CD4-positive, alpha-beta T cell (primary cell): ENCODE measurements around the gene TTC27. TPM values are rescaled to one million over a fixed set of nuclear protein-coding genes. Genes with fewer than 3 reads are reported as not detected.

Experiments
- ATAC-seq: fragments of 200-7000 bp; cut with Tn5 transposase; one replicate; pipeline ENCODE4 v1.10.0; 2022; ENCODE audit warnings: mild to moderate bottlenecking; ENCODE audit not compliant: poor library complexity
- CTCF ChIA-PET: fragments of 350-600 bp; sonication (Branson Sonifier 250); formaldehyde crosslinking; loops from one replicate; lab custom pipeline; 2021; ENCODE audit warnings: antibody characterized with exemption, inconsistent platforms; lab: Charles Lee
- POLR2A ChIA-PET: fragments of 350-600 bp; sonication (Branson Sonifier 250); formaldehyde crosslinking; loops from one replicate; lab custom pipeline; 2021; ENCODE audit warnings: antibody characterized with exemption, inconsistent platforms; lab: Charles Lee
- DNase-seq, 14 experiments: peaks; one replicate each; pipeline ENCODE4 v3.0.0-alpha.2; 2013 to 2020; ENCODE audit warnings: mixed read lengths in 2 of 14
- H3K27ac ChIP-seq, 2 donors: one replicate each; pipeline versions ENCODE4 v1.5.1 to v1.7.0; 2013; ENCODE audit warnings: low read length in 2 of 2, low read depth in 1 of 2, mild to moderate bottlenecking in 1 of 2
- H3K27me3 ChIP-seq, 2 experiments: 1 replicate in 1 of 2; 2 replicates in 1 of 2; pipeline versions ENCODE4 v1.6.1 to v1.7.0; 2013; ENCODE audit warnings: low read length in 2 of 2, control low read depth in 1 of 2, mild to moderate bottlenecking in 1 of 2, moderate library complexity in 1 of 2; ENCODE audit not compliant: insufficient read depth in 2 of 2, control insufficient read depth in 1 of 2
- H3K36me3 ChIP-seq: one replicate; pipeline ENCODE4 v1.6.1; 2013; ENCODE audit warnings: low read length, control low read depth; ENCODE audit not compliant: insufficient read depth
- H3K4me1 ChIP-seq: one replicate; pipeline ENCODE4 v1.6.1; 2013; ENCODE audit warnings: low read length, control low read depth; ENCODE audit not compliant: insufficient read depth
- H3K4me3 ChIP-seq: one replicate; pipeline ENCODE4 v1.5.1; 2013; ENCODE audit warnings: mild to moderate bottlenecking, low read length, moderate library complexity
- H3K9me3 ChIP-seq, 2 experiments: 1 replicate in 1 of 2; 2 replicates in 1 of 2; pipeline versions ENCODE4 v1.6.1 to v1.7.0; 2013; ENCODE audit warnings: low read length in 2 of 2, mild to moderate bottlenecking in 2 of 2, control low read depth in 1 of 2, moderate library complexity in 1 of 2; ENCODE audit not compliant: control insufficient read depth in 1 of 2, insufficient read depth in 1 of 2
- H3K27ac Mint-ChIP-seq: one replicate; pipeline ENCODE4 v1.8.0; 2020; ENCODE audit warnings: mixed read lengths
- H3K27me3 Mint-ChIP-seq: one replicate; pipeline ENCODE4 v1.8.0; 2021; ENCODE audit warnings: mixed read lengths
- H3K36me3 Mint-ChIP-seq: one replicate; pipeline ENCODE4 v1.8.0; 2021; ENCODE audit warnings: low read depth, mixed read lengths
- H3K4me1 Mint-ChIP-seq: one replicate; pipeline ENCODE4 v1.8.0; 2021; ENCODE audit warnings: low read depth, mixed read lengths
- H3K4me3 Mint-ChIP-seq: one replicate; pipeline ENCODE4 v1.8.0; 2020; ENCODE audit warnings: mild to moderate bottlenecking, mixed read lengths
- H3K9me3 Mint-ChIP-seq: one replicate; pipeline ENCODE4 v1.8.0; 2020; ENCODE audit warnings: mixed read lengths
- intact Hi-C, 2 experiments: fragments of 100-400 bp; cut with DNase I in 1 of 2; cut with micrococcal nuclease in 1 of 2; formaldehyde crosslinking; loops; one replicate each; pipeline versions ENCODE4 v1.15.1 to v1.9.0; 2023 to 2025; cut with DNase I, micrococcal nuclease
- polyA plus RNA-seq, 2 donors: library from polyadenylated mRNA; unstranded; fragments of 120-200 nt; gene quantifications; one replicate each; pipeline ENCODE4 v1.2.1, GENCODE V29; 2013
- total RNA-seq, 174 experiments: library from RNA in 2 of 174; stranded (reverse) in 2 of 174; gene quantifications; one replicate each; pipeline ENCODE4 v1.2.3 and lab custom pipeline; 2021 to 2026
- TF ChIP-seq, protein P1 (sequence below): fragments of 200-600 bp; IDR thresholded peaks from one replicate; pipeline ENCODE4 v1.8.0; 2022; ENCODE audit warnings: antibody characterized with exemption, mild to moderate bottlenecking

TTC27 gene
- 10 to 100 TPM; 11.6 to 17.6 TPM for total RNA-seq
- 14.8 TPM for polyA plus RNA-seq (2013, experiment 1 of 2)
- polyA plus RNA-seq (2013, experiment 2 of 2) = 21.5 TPM
- 16.1 to 117 (median 35.2) reads per million in 172 experiments for total RNA-seq (lab: John Stamatoyannopoulos, UW)

DNA sequence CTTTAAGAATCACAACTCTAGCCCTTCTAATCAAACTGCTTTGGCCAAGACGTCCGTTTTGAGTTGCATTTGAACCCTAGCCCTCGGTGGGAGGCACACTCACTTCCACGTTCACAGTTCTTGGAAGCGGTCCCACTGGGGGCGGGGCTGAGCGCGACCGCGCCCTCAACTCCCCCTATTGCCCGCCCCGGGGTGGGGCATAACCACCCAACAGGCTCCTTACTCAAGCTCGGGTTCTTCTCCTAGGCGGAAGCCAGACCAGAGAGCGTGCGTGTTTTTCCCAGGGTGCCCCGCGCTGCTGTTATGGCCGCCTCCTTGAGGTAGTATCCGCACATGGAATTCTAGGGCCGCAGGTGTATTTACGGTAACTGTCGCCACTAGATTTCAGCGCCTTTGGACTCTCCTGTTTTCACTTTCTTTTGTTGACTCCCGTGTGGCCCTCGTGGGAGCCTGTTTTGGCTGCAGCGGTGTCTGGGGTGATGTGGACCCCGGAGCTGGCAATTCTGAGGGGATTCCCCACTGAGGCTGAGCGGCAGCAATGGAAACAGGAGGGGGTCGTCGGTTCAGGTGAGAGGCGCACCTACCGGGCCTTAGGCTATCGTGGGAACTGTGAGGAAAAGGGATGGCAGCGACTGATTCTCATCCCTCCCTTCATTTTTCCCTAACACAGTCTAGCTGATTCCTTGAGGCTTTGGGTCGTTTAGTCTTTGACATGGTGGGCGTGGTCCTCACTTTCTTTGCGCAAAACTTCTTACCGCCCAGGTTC lies at the start of gene TTC27:
TTC27 (plus strand) TSS at position 237 of the 766 bp plus-strand sequence; CDS start at position 480, 243 bp downstream.
- Histone ChIP-seq H3K27ac (peak within 1 kb of the TSS; percentile 50 to 60), H3K27me3 (no peaks in the 10 kb centered on the region), H3K9me3 (no peaks in the 10 kb centered on the region), H3K36me3 (peaks cover 25% of the 10 kb centered on the region), H3K4me3 (peak within 1 kb of the TSS; percentile 88), H3K4me1 (peaks cover 18% of the 10 kb centered on the region)
- peak; percentile 91 to 97 (median 94) for DNase-seq
- Mint-ChIP-seq H3K36me3 (peaks cover 47% of the 10 kb centered on the region), H3K27ac (peak within 1 kb of the TSS; percentile 81), H3K9me3 (no peaks in the 10 kb centered on the region), H3K27me3 (no peaks in the 10 kb centered on the region), H3K4me3 (peak within 1 kb of the TSS; percentile 96), H3K4me1 (peaks cover 39% of the 10 kb centered on the region)
- ChIA-PET CTCF (no interaction called here), POLR2A (interaction anchor here (0.7 to 1.8 kb wide), 8 partner anchors 15 to 848 kb away, joined by 3 to 6 read pairs (median 3); partner anchors contain the start of genes RASGRP3, SLC30A6 and SPAST)
- intact Hi-C loops = loop anchor here (5.0 kb wide), 3 partner anchors 271 to 969 kb away; partner anchors contain the start of genes FAM98A (in 2 of the 2), BIRC6 (in 1 of the 2) and SPAST (in 1 of the 2)
- peak; percentile 99 for ATAC-seq
- TF ChIP-seq, protein P1, sequence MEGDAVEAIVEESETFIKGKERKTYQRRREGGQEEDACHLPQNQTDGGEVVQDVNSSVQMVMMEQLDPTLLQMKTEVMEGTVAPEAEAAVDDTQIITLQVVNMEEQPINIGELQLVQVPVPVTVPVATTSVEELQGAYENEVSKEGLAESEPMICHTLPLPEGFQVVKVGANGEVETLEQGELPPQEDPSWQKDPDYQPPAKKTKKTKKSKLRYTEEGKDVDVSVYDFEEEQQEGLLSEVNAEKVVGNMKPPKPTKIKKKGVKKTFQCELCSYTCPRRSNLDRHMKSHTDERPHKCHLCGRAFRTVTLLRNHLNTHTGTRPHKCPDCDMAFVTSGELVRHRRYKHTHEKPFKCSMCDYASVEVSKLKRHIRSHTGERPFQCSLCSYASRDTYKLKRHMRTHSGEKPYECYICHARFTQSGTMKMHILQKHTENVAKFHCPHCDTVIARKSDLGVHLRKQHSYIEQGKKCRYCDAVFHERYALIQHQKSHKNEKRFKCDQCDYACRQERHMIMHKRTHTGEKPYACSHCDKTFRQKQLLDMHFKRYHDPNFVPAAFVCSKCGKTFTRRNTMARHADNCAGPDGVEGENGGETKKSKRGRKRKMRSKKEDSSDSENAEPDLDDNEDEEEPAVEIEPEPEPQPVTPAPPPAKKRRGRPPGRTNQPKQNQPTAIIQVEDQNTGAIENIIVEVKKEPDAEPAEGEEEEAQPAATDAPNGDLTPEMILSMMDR = no peak

DNA sequence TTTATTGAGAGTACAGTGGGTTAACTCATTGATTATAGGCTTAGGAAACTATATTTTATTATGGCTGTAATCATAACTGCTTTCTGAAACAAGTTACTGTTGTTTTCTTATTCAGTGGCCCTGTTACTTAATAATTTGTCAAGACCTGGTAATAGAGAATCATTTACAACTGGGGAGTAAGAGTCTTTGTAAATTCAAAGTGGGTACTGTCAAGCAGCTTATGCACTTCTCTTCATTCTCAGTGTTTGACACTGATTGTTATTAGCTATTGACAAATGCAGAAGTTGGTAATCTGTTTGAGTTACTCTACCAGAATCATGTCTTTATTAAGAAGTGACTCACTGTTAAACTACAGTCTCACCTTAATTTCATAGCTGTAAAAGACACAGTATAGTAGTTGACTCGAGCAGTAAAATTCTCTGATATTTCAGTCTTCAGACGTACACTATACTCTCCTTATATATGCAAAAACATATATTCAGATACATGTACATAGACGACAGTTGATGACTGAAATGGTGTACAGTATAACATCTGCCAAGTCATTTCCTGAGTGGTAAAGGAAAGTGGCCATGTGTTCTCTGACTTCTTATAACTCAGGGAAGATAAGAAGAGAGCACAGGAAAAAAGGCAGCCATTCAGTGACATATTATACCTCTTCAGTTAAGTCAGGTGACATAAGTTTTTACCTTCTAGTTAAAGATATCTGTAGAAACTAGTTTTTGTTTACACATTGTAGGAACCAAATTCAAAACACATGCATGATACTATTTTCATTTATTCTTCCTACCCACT lies 36.0 kb upstream of the TTC27 start:
- H3K27ac ChIP-seq = no peak overlapping the region
- CTCF ChIA-PET = interaction anchor here (1.0 kb wide), 1 partner anchor 21 kb away, joined by 4 read pairs; no protein-coding TSS in a partner anchor

DNA sequence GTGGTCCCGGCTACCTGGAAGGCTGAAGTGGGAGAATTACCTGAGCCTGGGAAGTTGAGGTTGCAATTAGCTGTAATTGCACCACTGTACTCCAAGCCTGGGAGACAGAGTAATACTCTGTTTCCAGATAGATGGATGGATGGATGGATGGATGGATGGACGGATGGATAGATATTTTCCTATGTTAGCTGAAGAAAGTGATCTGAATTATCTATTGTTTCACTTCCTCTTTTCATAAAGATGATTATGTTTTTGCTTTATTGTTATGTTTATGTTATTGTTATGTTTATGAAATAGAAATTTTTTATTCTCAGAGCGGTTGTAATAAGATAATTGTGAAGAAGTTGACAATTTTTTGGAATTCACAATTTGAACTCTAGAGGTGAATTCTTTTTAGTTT lies 33.3 kb upstream of the TTC27 start:
- intact Hi-C loops = no loop called here
- Mint-ChIP-seq H3K9me3 (no peaks in the 10 kb centered on the region), H3K4me3 (no peak overlapping the region), H3K4me1 (peaks cover 37% of the 10 kb centered on the region), H3K36me3 (peaks cover 68% of the 10 kb centered on the region), H3K27me3 (no peaks in the 10 kb centered on the region), H3K27ac (peak overlapping the region; percentile 20)
- ATAC-seq (no peak), DNase-seq (no peak)
- no peak overlapping the region for H3K27ac ChIP-seq
- no peaks in the 10 kb centered on the region for H3K4me1 ChIP-seq
- ChIA-PET CTCF (no interaction called here), POLR2A (no interaction called here)
- no peaks in the 10 kb centered on the region for H3K9me3 ChIP-seq
- no peaks in the 10 kb centered on the region for H3K27me3 ChIP-seq
- peaks cover 35% of the 10 kb centered on the region for H3K36me3 ChIP-seq
- TF ChIP-seq, protein P1 = no peak
- no peak overlapping the region for H3K4me3 ChIP-seq

More for the DNA sequence above, 36.0 kb upstream of the TTC27 start:
- peaks cover 54% of the 10 kb centered on the region for H3K4me1 Mint-ChIP-seq
- H3K9me3 Mint-ChIP-seq = no peaks in the 10 kb centered on the region
- intact Hi-C loops = no loop called here
- ATAC-seq (peak; percentile 82), DNase-seq (peak in 3 of 14 experiments; percentile 27 to 58 (median 29))
- Histone ChIP-seq H3K9me3 (no peaks in the 10 kb centered on the region), H3K27me3 (no peaks in the 10 kb centered on the region), H3K4me1 (no peaks in the 10 kb centered on the region), H3K36me3 (peaks cover 14% of the 10 kb centered on the region), H3K4me3 (no peak overlapping the region)
- TF ChIP-seq, protein P1 = no peak
- peak overlapping the region; percentile 78 for H3K27ac Mint-ChIP-seq
- no peak overlapping the region for H3K4me3 Mint-ChIP-seq
- peaks cover 54% of the 10 kb centered on the region for H3K36me3 Mint-ChIP-seq
- no peaks in the 10 kb centered on the region for H3K27me3 Mint-ChIP-seq
- POLR2A ChIA-PET = interaction anchor here (0.7 to 1.7 kb wide), 2 partner anchors 15 to 19 kb away, joined by 3 to 4 read pairs; no protein-coding TSS in a partner anchor
